Measurements from ENCODE around the gene PACC1. TPM values are rescaled to one million over a fixed set of nuclear protein-coding genes. Genes with fewer than 3 reads are reported as not detected.

Gene PACC1
- total RNA-seq, 1 experiment from 2014 or later: 17.6 TPM

GRCh38 chr1:212459656-212460055 lies 45.0 kb upstream of the PACC1 start:
- Histone ChIP-seq H3K9me3 (ENCODE audit: control insufficient read depth in 1 of 2, insufficient read depth in 1 of 2, low read depth in 1 of 2, low read length in 2 of 2) (no peaks in the 10 kb centered on the region), H3K27ac (ENCODE audit: low read depth, low read length) (no peak overlapping the region), H3K9ac (ENCODE audit: low read length) (no peak overlapping the region), H4K20me1 (ENCODE audit: insufficient read depth) (no peaks in the 10 kb centered on the region), H2AFZ (ENCODE audit: low read depth, low read length, poor library complexity, severe bottlenecking) (no peak overlapping the region), H3K27me3 (ENCODE audit: insufficient read depth, low read length) (no peaks in the 10 kb centered on the region), H3K36me3 (ENCODE audit: control insufficient read depth in 1 of 2, insufficient read depth in 2 of 2, low read length in 2 of 2) (no peaks in the 10 kb centered on the region), H3K9me2 (ENCODE audit: insufficient read depth) (no peaks in the 10 kb centered on the region), H3K79me2 (ENCODE audit: insufficient read depth, low read length) (no peaks in the 10 kb centered on the region), H3K4me2 (ENCODE audit: low read length) (no peak overlapping the region), H3K4me1 (ENCODE audit: control insufficient read depth in 1 of 2, insufficient read depth in 2 of 2, low read length in 2 of 2) (peaks cover 0 to 6% of the 10 kb centered on the region in 2 experiments; a peak in 1 of 4 replicates), H3K4me3 (replicated peaks in 1 of 2; ENCODE audit: low read depth in 1 of 2, low read length in 2 of 2) (no peak overlapping the region)
- ATAC-seq (no peak), DNase-seq (ENCODE audit: low read depth, low spot score) (no peak)
- BruUV-seq (replicated peaks): no TSS peak
- RAD21 ChIA-PET (ENCODE audit: low non-redundant PET in 1 of 2, low total read pairs in 2 of 2, uncharacterized antibody in 2 of 2, unreplicated experiment in 2 of 2): interaction anchor here in 1 of 2 experiments (0.6 kb wide), 1 partner anchor 398 kb away, joined by 3 read pairs; no protein-coding TSS in a partner anchor
- POLR2A ChIA-PET: no interaction called here
- CTCF ChIA-PET: no interaction called here
- intact Hi-C loops (cut with micrococcal nuclease): loop anchor here (5.0 to 10.0 kb wide), 3 partner anchors 92 to 762 kb away; partner anchors contain the start of gene PPP2R5A
- TF ChIP-seq ATF3 (IDR thresholded peaks at IDR 0.05) (no peak), FOSL1 (IDR thresholded peaks at IDR 0.05; ENCODE audit: low read depth) (no peak), EGR1 (IDR thresholded peaks at IDR 0.05; ENCODE audit: low read depth) (no peak), JUND (IDR thresholded peaks at IDR 0.05) (no peak), ZFX (IDR thresholded peaks at IDR 0.05) (no peak), TCF7L2 (IDR thresholded peaks at IDR 0.05; ENCODE audit: borderline replicate concordance, extremely low read depth, insufficient read depth, insufficient read length) (no peak), POLR2A (IDR thresholded peaks at IDR 0.05; ENCODE audit: borderline replicate concordance, extremely low read depth, insufficient read depth, insufficient read length) (no peak)

GRCh38 chr1:212458817-212459216 lies 44.1 kb upstream of the PACC1 start:
- no TSS peak for BruUV-seq (replicated peaks)
- Histone ChIP-seq H3K36me3 (ENCODE audit: control insufficient read depth in 1 of 2, insufficient read depth in 2 of 2, low read length in 2 of 2) (no peaks in the 10 kb centered on the region), H3K4me2 (ENCODE audit: low read length) (no peak overlapping the region), H2AFZ (ENCODE audit: low read depth, low read length, poor library complexity, severe bottlenecking) (no peak overlapping the region), H4K20me1 (ENCODE audit: insufficient read depth) (no peaks in the 10 kb centered on the region), H3K4me1 (ENCODE audit: control insufficient read depth in 1 of 2, insufficient read depth in 2 of 2, low read length in 2 of 2) (peaks cover 0 to 6% of the 10 kb centered on the region in 2 experiments; a peak in 1 of 4 replicates), H3K79me2 (ENCODE audit: insufficient read depth, low read length) (no peaks in the 10 kb centered on the region), H3K9me2 (ENCODE audit: insufficient read depth) (no peaks in the 10 kb centered on the region), H3K9me3 (ENCODE audit: control insufficient read depth in 1 of 2, insufficient read depth in 1 of 2, low read depth in 1 of 2, low read length in 2 of 2) (no peaks in the 10 kb centered on the region), H3K27ac (ENCODE audit: low read depth, low read length) (no peak overlapping the region), H3K27me3 (ENCODE audit: insufficient read depth, low read length) (no peaks in the 10 kb centered on the region), H3K9ac (ENCODE audit: low read length) (no peak overlapping the region), H3K4me3 (replicated peaks in 1 of 2; ENCODE audit: low read depth in 1 of 2, low read length in 2 of 2) (no peak overlapping the region)
- TF ChIP-seq RAD21 (IDR thresholded peaks at IDR 0.05; ENCODE audit: low read depth) (no peak), CEBPB (IDR thresholded peaks at IDR 0.05; ENCODE audit: low read depth) (no peak), POLR2AphosphoS5 (IDR thresholded peaks at IDR 0.05; ENCODE audit: low read depth, low read length) (no peak), FOSL1 (IDR thresholded peaks at IDR 0.05; ENCODE audit: low read depth) (no peak), SIN3A (IDR thresholded peaks at IDR 0.05; ENCODE audit: low read depth) (no peak), ATF3 (IDR thresholded peaks at IDR 0.05) (no peak), EGR1 (IDR thresholded peaks at IDR 0.05; ENCODE audit: low read depth) (no peak), SRF (IDR thresholded peaks at IDR 0.05; ENCODE audit: low read depth) (no peak), JUND (IDR thresholded peaks at IDR 0.05) (no peak), CBX3 (IDR thresholded peaks at IDR 0.05; ENCODE audit: low read depth) (no peak), MAX (IDR thresholded peaks at IDR 0.05) (no peak), ELF1 (IDR thresholded peaks at IDR 0.05; ENCODE audit: borderline replicate concordance, low read depth) (no peak)
- CTCF ChIA-PET: interaction anchor here (0.8 to 4.4 kb wide), 2 partner anchors 206 to 387 kb away, joined by 3 to 122 read pairs; no protein-coding TSS in a partner anchor
- RAD21 ChIA-PET (ENCODE audit: low non-redundant PET in 1 of 2, low total read pairs in 2 of 2, uncharacterized antibody in 2 of 2, unreplicated experiment in 2 of 2): no interaction called here
- no peak for DNase-seq (ENCODE audit: low read depth, low spot score)
- no peak for ATAC-seq
- POLR2A ChIA-PET: no interaction called here
- intact Hi-C loops (cut with micrococcal nuclease): loop anchor here (5.0 to 10.0 kb wide), 3 partner anchors 92 to 762 kb away; partner anchors contain the start of gene PPP2R5A

Measured in HCT116 (cell line).